ENCODE measurements around the gene RNF181.

GRCh38 chr2:85599468-85600234 lies 4.1 kb downstream of the RNF181 start:
- no peak for TF ChIP-seq CTCF (IDR thresholded peaks at IDR 0.05)
- TF ChIP-seq POLR2AphosphoS5 (IDR thresholded peaks at IDR 0.05; ENCODE audit: low read depth, low read length): no peak

All from Panc1 (cell line).